ENCODE results near the gene LMF1. TPM values are rescaled to one million over a fixed set of nuclear protein-coding genes. Genes with fewer than 3 reads are reported as not detected.

Gene LMF1
- polyA plus RNA-seq, 1 donor from 2014 or later: 16.2 TPM

DNA sequence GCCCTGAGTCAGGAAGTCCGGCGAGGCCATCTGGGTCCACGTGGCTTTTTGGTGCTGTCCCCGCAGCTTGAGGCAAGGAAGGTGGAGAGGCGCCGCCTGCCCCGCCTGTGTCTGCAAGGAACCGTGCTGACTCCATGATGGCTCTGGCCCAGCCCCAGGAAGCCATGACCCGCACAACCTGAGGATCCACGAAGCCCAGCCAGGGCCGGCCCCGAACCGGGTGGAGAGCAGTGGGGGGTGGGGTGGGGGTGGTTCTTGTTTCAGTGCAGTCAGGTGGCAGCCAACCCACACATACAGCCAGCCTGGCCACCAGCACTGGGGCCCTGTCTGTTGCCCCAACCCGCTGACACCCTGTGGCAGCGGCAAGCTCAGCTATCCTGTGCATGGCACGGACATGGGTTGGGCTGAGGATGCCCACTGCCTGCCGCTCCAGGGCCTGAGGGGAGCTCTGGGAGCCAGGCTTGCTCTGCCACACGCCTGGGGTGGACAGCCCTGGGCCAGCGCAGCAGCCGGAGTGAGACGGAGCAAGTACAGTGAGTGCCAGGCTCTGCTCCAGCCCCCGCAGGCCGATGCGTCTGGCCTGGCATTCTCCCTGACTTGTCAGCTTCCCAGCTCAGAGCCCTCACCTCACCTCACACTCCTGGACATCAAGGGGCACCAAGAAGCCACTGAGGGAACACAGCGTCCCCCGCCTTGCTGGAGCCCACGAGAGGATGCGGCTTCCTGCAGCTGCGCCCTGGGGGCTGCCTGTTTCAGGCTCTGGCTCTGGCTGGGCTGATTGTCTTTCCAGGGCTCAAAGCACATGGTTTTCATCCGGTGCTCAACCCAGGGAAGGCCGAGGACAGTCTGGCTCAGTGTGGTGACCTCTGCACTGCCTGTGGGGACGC lies 68.8 kb downstream of the LMF1 start:
- Histone ChIP-seq H3K27me3 (ENCODE audit: insufficient read depth, low read depth, low read length) (no peaks in the 10 kb centered on the region), H3K4me3 (ENCODE audit: low read length) (no peak overlapping the region), H3K27ac (ENCODE audit: low read length) (no peak overlapping the region), H3K9me2 (ENCODE audit: insufficient read depth, low read length) (no peaks in the 10 kb centered on the region), H3K4me2 (ENCODE audit: low read length) (no peak overlapping the region), H3K9me3 (ENCODE audit: low read length) (no peaks in the 10 kb centered on the region), H3K9ac (ENCODE audit: low read length) (no peak overlapping the region), H4K20me1 (ENCODE audit: insufficient read depth) (no peaks in the 10 kb centered on the region), H2AFZ (ENCODE audit: low read depth, low read length) (no peak overlapping the region), H3K79me2 (replicated peaks; ENCODE audit: insufficient read depth, low read length) (no peaks in the 10 kb centered on the region), H3K36me3 (ENCODE audit: insufficient read depth, low read length) (no peaks in the 10 kb centered on the region), H3F3A (ENCODE audit: insufficient read depth, low read length, poor library complexity, severe bottlenecking) (no peaks in the 10 kb centered on the region)
- TF ChIP-seq EP300 (conservative IDR thresholded peaks at IDR 0.05; ENCODE audit: poor library complexity, severe bottlenecking) (no peak), RAD21 (conservative IDR thresholded peaks at IDR 0.05) (no peak), REST (IDR thresholded peaks at IDR 0.05; ENCODE audit: borderline replicate concordance) (no peak)

DNA sequence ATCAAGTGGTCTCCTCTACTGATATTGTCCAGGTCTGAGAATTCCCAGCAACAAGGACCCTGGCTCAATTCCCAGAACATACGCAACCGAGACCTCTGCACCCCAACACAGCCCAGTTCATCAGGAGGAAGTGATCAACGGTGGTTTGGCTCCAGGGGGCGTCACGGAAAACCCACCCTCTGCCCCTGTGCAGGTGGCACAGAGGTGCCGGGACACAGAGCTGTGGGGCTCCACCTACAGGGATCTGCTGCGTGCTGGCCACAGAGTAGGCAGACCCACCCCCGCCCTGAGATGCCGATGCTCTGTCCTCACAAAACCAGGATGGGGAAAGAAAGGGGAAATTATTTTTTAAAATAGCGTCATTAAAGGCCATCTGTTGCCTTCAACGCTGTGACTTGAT lies 69.6 kb downstream of the LMF1 start:
- H3K9me2 ChIP-seq (ENCODE audit: insufficient read depth, low read length): no peaks in the 10 kb centered on the region
- H3K79me2 ChIP-seq (replicated peaks; ENCODE audit: insufficient read depth, low read length): no peaks in the 10 kb centered on the region
- H4K20me1 ChIP-seq (ENCODE audit: insufficient read depth): no peaks in the 10 kb centered on the region
- no peak overlapping the region for H3K4me3 ChIP-seq (ENCODE audit: low read length)
- no peak overlapping the region for H3K4me2 ChIP-seq (ENCODE audit: low read length)
- H3F3A ChIP-seq (ENCODE audit: insufficient read depth, low read length, poor library complexity, severe bottlenecking): no peaks in the 10 kb centered on the region
- H2AFZ ChIP-seq (ENCODE audit: low read depth, low read length): no peak overlapping the region
- H3K36me3 ChIP-seq (ENCODE audit: insufficient read depth, low read length): no peaks in the 10 kb centered on the region
- H3K9me3 ChIP-seq (ENCODE audit: low read length): no peaks in the 10 kb centered on the region
- H3K27ac ChIP-seq (ENCODE audit: low read length): no peak overlapping the region
- TF ChIP-seq EZH2 (IDR thresholded peaks at IDR 0.05; ENCODE audit: borderline replicate concordance, insufficient read depth, low read length, poor library complexity, severe bottlenecking) (no peak), RAD21 (conservative IDR thresholded peaks at IDR 0.05) (no peak), EP300 (conservative IDR thresholded peaks at IDR 0.05; ENCODE audit: poor library complexity, severe bottlenecking) (no peak), POLR2AphosphoS5 (IDR thresholded peaks at IDR 0.05) (no peak), TAF1 (IDR thresholded peaks at IDR 0.05; ENCODE audit: low read depth) (no peak), MXI1 (conservative IDR thresholded peaks at IDR 0.05; ENCODE audit: poor library complexity, severe bottlenecking) (no peak), REST (IDR thresholded peaks at IDR 0.05; ENCODE audit: borderline replicate concordance) (no peak), SMC3 (conservative IDR thresholded peaks at IDR 0.05; ENCODE audit: poor library complexity) (no peak)
- TF ChIP-seq, protein P1, sequence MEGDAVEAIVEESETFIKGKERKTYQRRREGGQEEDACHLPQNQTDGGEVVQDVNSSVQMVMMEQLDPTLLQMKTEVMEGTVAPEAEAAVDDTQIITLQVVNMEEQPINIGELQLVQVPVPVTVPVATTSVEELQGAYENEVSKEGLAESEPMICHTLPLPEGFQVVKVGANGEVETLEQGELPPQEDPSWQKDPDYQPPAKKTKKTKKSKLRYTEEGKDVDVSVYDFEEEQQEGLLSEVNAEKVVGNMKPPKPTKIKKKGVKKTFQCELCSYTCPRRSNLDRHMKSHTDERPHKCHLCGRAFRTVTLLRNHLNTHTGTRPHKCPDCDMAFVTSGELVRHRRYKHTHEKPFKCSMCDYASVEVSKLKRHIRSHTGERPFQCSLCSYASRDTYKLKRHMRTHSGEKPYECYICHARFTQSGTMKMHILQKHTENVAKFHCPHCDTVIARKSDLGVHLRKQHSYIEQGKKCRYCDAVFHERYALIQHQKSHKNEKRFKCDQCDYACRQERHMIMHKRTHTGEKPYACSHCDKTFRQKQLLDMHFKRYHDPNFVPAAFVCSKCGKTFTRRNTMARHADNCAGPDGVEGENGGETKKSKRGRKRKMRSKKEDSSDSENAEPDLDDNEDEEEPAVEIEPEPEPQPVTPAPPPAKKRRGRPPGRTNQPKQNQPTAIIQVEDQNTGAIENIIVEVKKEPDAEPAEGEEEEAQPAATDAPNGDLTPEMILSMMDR (IDR thresholded peaks at IDR 0.05; ENCODE audit: poor library complexity, severe bottlenecking): no peak
- H3K27me3 ChIP-seq (ENCODE audit: insufficient read depth, low read depth, low read length): no peaks in the 10 kb centered on the region
- H3K9ac ChIP-seq (ENCODE audit: low read length): no peak overlapping the region

Measured in neural cell (in vitro differentiated cells).